ENCODE data around the gene NACC2. TPM values are rescaled to one million over a fixed set of nuclear protein-coding genes. Genes with fewer than 3 reads are reported as not detected.

Gene NACC2
- total and polyA plus RNA-seq, 2 of the 8 experiments (the other 6 are each of a cell fraction or from before 2014, with no cell fraction given), result 8.3 to 14.0 TPM

GRCh38 chr9:136044207-136044970 lies 50.7 kb downstream of the NACC2 start (continued):
- TF ChIP-seq CBX8 (IDR thresholded peaks at IDR 0.05; ENCODE audit: borderline replicate concordance, low read depth, low read length), result no peak
- no peak for TF ChIP-seq MAX (IDR thresholded peaks at IDR 0.05)
- no peak for TF ChIP-seq YY1 (IDR thresholded peaks at IDR 0.05; ENCODE audit: low read depth, low read length)
